HG02763 (cell line): ENCODE measurements around the gene XNDC1N.
"Not testable (repeated sequence)": the region's sequence is repeated elsewhere in the genome, so short reads cannot be mapped to it uniquely, and the experiment has no call there.

ENCODE experiments used
- ATAC-seq: cut with Tn5 transposase; IDR thresholded peaks from one replicate; pipeline ENCODE4 v1.9.1; 2021; ENCODE audit warnings: mild to moderate bottlenecking, moderate library complexity; ENCODE audit not compliant: unreplicated experiment

The XNDC1N gene

GRCh38 chr11:71933141-71933933 lies 4.9 kb upstream of the XNDC1N start:
- ATAC-seq, result no peak

GRCh38 chr11:71931245-71931602 lies 2.8 kb upstream of the XNDC1N start:
- no peak for ATAC-seq

DNA sequence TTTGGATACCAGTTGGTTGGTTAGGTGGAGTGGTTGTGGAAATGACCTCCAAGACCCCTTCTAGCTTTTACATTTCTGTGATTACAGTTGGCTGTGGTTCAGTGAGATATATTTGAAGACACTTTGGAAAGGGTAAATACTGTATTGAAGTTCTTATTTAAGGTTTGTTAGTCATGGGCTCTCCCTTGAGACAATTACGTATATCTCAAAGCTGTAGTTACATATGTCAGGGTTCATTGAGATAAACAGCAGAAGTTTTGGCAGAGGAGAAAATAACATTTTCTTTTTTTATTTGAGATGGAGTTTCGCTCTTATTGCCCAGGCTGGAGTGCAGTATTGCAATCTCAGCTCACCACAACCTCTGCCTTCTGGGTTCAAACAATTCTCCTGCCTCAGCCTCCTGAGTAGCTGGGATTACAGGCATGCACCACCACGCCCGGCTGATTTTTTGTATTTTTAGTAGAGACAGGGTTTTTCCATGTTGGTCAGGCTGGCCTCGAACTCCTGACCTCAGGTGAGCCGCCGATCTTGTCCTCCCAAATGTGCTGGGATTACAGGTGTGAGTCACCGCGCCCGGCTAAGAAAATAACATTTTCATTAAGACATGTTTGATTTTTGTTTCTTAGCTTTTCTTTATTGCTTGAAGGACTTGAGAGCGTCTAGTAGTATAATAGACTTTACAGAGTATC lies 2.3 kb upstream of the XNDC1N start:
- no peak for ATAC-seq

DNA sequence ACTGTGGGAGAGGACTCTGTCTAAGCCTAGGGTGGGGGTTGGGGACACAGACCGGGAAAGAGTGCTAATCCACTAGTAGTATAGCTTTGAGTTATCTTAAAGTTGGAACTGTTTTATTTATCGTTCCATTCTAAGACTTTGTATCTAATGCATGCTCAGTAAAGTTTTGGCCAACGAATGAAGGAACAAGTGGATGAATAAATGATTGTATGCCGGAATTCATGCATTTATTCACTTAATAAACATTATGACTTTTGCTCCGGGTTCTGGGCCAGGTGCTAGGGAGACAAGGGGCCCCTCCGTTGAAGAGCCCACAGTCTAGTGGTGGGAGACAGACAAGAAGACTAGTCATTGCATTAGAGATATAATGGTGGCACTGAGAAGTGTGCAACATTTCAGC lies 1.1 kb upstream of the XNDC1N start:
- no peak for ATAC-seq

- peak; percentile 75 for ATAC-seq
These were observed 496 bp upstream of the XNDC1N start, which contains the start of gene RNF121 for GRCh38 chr11:71928737-71929443. Gene RNF121, plus strand, starts transcription at chr11:71929046. Its CDS starts 16 bp downstream, at chr11:71929062.

DNA sequence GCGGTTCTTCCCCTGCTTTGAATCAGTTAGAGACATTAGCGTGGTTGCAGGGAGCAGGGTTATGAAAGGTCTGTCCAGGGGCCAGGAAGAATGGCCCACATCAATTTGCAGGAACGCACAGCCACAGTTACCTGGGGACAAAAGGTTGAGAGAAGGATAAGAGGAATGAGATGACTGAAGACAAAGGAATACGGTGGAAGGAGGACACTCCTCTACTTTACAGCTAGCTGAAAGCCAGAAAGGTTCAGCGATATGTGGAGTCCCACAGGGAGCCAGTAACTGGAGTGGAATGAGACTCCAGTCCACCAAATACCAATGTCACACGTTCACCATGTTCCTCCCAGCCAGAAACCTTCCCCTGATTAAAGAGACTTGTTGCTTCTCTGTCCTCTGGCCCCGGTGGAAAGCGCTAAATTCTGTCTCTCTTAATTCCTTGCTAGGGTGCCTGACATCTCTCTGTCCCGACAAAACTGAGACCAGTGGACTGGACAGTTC lies 10.7 kb downstream of the XNDC1N start:
- no peak for ATAC-seq

DNA sequence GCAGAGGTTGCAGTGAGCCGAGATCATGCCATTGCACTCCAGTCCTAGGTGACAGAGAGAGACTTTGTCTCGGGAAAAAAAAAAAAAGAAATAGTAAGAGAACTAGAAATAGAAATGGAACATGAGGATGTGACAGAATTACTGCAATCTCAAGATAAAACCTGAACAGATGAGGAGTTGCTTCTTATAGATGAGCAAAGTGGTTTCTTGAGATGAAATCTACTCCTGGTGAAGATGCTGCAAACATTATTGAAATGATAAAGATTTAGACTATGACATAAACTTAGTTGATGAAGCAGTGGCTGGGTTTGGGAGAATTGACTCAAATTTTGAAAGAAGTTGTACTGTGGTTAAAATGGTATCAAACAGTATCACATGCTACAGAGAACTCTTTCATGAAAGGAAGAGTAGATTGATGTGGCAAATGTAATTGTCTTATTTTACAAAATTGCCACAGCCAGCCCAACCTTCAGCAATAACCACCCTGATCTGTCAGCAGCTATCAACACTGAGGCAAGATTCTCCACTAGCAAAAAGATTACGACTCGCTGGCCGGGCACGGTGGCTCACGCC lies 13.7 kb downstream of the XNDC1N start:
- ATAC-seq, result no peak

- no peak for ATAC-seq
These were observed 14.5 kb downstream of the XNDC1N start for GRCh38 chr11:71913756-71914526.

DNA sequence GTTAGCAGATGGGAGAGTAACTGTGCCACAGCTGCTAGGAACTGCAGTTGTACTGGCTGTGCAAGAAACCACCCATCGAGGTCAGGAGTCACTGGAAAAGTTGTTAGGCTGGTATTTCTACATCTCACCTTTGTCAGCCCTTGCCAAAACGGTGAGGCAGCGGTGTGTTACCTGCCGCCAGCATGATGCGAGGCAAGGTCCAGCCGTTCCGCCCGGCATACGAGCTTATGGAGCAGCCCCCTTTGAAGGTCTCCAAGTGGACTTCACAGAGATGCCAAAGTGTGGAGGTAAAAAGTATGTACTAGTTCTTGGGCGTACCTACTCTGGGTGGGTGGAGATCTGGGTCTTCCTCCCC lies 16.4 kb downstream of the XNDC1N start:
- not testable (repeated sequence) for ATAC-seq

DNA sequence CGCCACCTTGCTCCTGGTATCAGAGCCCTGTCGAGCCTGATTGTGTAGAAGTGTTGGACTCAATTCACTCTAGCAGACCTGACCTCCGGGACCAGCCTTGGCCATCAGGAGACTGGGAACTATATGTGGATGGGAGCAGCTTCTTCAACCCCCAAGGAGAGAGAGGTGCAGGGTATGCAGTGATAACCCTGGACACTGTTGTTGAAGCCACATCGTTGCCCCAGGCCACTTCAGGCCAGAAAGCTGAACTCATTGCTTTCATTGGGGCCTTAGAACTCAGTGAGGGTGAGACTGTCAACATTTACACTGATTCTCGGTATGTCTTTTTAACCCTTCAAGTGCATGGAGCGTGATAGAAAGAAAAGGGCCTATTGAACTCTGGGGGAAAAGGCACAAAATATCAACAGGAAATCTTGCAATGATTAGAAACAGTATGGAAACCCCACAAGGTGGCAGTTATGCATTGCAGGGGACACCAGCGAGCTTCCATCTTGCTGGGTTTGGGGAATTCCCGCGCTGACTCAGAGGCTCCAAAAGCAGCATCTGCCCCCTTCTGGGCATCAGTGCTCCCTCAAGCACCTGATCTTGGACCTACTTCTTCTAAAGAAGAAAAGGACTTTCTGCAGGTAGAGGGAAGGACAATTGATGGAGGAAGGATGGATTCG lies 16.9 kb downstream of the XNDC1N start:
- not testable (repeated sequence) for ATAC-seq

- not testable (repeated sequence) for ATAC-seq
These were observed 17.6 kb downstream of the XNDC1N start for GRCh38 chr11:71910775-71911174.

DNA sequence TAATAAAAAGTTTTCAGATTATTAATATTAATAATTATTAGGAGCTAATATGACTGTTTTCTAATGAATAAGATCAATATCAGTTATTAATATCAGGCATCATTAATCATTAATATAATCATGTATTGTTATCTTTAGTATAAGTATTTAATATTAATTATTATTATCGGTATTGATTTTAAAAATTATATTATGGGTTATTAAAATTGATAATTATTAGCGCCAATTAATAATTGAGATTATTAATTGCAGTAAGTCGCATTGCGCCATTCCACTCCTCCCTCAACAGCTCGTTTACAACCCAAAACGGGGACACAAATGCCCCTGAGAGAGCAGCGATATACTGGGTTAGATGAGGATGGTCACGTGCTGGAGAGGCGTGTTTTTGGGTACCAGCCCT lies 20.2 kb downstream of the XNDC1N start:
- ATAC-seq, result no peak

DNA sequence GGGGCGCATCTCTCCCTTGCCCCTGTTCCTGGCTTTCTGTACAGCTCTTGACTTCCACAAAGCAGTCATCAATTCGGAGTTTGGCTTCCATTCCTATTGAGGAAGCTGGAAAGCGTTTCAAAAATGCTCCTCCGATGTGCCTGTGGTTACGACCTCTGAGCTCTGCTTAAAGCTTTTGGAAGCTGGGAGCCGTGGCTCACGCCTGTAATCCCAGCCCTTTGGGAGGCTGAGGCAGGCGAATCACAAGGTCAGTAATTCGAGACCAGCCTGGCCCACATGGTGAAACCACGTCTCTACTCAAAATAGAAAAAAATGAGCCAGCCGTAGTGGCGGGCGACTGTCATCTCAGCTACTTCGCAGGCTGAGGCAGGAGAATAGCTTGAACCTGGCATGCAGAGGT lies 27.3 kb downstream of the XNDC1N start:
- not testable (repeated sequence) for ATAC-seq

GRCh38 chr11:71895961-71896360 lies 32.4 kb downstream of the XNDC1N start:
- ATAC-seq, result no peak

DNA sequence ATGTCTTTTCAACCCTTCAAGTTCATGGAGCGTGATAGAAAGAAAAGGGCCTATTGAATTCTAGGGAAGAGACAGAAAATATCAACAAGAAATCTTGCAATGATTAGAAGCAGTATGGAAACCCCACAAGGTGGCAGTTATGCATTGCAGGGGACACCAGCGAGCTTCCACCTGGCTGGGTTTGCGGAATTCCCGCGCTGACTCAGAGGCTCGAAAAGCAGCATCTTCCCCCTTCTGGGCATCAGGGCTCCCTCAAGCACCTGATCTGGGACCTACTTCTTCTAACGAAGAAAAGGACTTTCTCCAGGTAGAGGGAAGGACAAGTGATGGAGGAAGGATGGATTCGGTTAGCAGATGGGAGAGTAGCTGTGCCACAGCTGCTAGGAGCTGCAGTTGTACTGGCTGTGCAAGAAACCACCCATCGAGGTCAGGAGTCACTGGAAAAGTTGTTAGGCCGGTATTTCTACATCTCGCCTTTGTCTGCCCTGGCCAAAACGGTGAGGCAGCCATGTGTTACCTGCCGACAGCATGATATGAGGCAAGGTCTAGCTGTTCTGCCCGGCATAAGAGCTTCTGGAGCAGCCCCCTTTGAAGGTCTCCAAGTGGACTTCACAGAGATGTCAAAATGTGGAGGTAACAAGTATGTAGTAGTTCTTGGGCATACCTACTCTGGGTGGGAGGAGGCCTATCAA lies 39.1 kb downstream of the XNDC1N start:
- not testable (repeated sequence) for ATAC-seq

DNA sequence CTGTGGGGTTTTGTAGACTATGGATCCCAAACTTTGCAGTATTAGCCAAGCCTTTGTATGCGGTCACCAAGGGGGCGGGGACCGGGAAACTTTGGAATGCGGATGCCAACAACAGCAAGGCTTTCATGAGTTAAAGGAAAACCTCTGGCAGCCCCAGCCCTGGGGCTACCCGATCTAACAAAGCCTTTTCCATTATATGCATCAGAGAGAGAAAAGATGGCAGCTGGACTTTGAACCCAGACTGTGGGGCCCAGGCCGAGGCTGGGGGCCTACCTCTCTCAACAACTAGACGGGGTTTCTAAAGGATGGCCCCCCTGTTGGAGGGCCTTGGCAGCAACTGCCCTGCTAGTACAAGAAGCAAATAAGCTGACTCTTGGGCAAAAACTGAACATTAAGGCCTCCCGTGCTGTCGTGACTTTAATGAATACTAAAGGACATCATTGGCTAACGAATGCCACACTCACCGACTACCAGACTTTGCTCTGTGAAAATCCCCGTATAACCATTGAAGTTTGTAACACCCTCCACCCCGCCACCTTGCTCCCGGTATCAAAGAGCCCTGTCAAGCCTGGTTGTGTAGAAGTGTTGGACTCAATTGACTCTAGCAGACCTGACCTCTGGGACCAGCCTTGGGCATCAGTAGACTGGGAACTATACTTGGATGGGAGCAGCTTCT lies 39.9 kb downstream of the XNDC1N start:
- not testable (repeated sequence) for ATAC-seq

DNA sequence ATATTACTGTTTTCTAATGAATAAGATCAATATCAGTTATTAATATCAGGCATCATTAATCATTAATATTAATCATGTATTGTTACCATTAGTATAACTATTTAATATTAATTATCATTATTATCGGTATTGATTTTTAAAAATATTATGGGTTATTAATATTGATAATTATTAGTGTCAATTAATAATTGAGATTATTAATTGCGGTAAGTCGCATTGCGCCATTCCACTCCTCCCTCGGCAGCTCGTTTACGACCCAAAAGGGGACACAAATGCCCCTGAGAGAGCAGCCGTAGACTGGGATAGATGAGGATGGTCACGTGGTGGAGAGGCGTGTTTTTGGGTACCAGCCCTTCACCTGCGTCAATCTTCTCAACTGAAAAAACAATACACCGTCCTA lies 42.6 kb downstream of the XNDC1N start:
- not testable (repeated sequence) for ATAC-seq
